OCI-LY1 (cell line): ENCODE results near the gene CDH26.

Source experiments
- H2AFZ ChIP-seq: fragments of 200-600 bp; sonication (generic), shearing (Covaris generic); 2 replicates; pipeline ENCODE4 v1.6.0; 2014; ENCODE audit warnings: antibody characterized with exemption, mild to moderate bottlenecking, low read length
- H3F3A ChIP-seq: fragments of 200-600 bp; sonication (generic), shearing (Covaris generic); 2 replicates; pipeline ENCODE4 v1.6.0; 2014; ENCODE audit warnings: mild to moderate bottlenecking, antibody characterized with exemption, low read length, moderate library complexity; ENCODE audit not compliant: insufficient read depth
- H3K27ac ChIP-seq: fragments of 200-600 bp; sonication (generic); 2 replicates; pipeline ENCODE4 v1.5.1; 2014; ENCODE audit warnings: low read length, mixed run types, mild to moderate bottlenecking, low read depth; ENCODE audit not compliant: poor library complexity, severe bottlenecking
- H3K27me3 ChIP-seq: fragments of 200-600 bp; sonication (generic); 2 replicates; pipeline ENCODE4 v1.6.0; 2014; ENCODE audit warnings: antibody characterized with exemption, mild to moderate bottlenecking, low read length, moderate library complexity; ENCODE audit not compliant: insufficient read depth
- H3K36me3 ChIP-seq: fragments of 200-600 bp; sonication (generic); 2 replicates; pipeline ENCODE4 v1.6.1; 2014; ENCODE audit warnings: mild to moderate bottlenecking, antibody characterized with exemption, low read length, moderate library complexity, mixed read lengths; ENCODE audit not compliant: insufficient read depth
- H3K4me1 ChIP-seq: fragments of 200-600 bp; sonication (generic); 2 replicates; pipeline ENCODE4 v1.5.1; 2014; ENCODE audit warnings: mild to moderate bottlenecking, low read length, moderate library complexity; ENCODE audit not compliant: insufficient read depth, severe bottlenecking
- H3K4me2 ChIP-seq: fragments of 200-600 bp; sonication (generic), shearing (Covaris generic); 2 replicates; pipeline ENCODE4 v1.6.1; 2014; ENCODE audit warnings: low read length
- H3K4me3 ChIP-seq: fragments of 200-600 bp; sonication (generic); 2 replicates; pipeline ENCODE4 v1.5.1; 2014; ENCODE audit warnings: low read length, low read depth, mild to moderate bottlenecking, mixed read lengths; ENCODE audit not compliant: poor library complexity, severe bottlenecking
- H3K79me2 ChIP-seq: fragments of 200-600 bp; shearing (Covaris generic); 2 replicates; pipeline ENCODE4 v1.6.1; 2016; ENCODE audit warnings: mixed run types, low read length, mixed read lengths; ENCODE audit not compliant: insufficient read depth
- H3K9ac ChIP-seq: fragments of 200-600 bp; sonication (generic), shearing (Covaris generic); 2 replicates; pipeline ENCODE4 v1.6.1; 2014; ENCODE audit warnings: mild to moderate bottlenecking, low read length, mixed read lengths
- H3K9me2 ChIP-seq: fragments of 200-600 bp; sonication (generic), shearing (Covaris generic); 2 replicates; pipeline ENCODE4 v1.6.1; 2014; ENCODE audit warnings: low read depth, mild to moderate bottlenecking, low read length, mixed read lengths
- H3K9me3 ChIP-seq: fragments of 200-600 bp; shearing (Covaris generic); 2 replicates; pipeline ENCODE4 v1.6.1; 2014; ENCODE audit warnings: low read length, mixed read lengths
- H4K20me1 ChIP-seq: fragments of 200-600 bp; sonication (generic), shearing (Covaris generic); 2 replicates; pipeline ENCODE4 v1.6.0; 2016; ENCODE audit warnings: mild to moderate bottlenecking, low read length; ENCODE audit not compliant: insufficient read depth
- EZH2 ChIP-seq: fragments of 200-600 bp; sonication (generic), shearing (Covaris generic); IDR thresholded peaks from 2 replicates; pipeline ENCODE4 v1.8.0; 2017; ENCODE audit warnings: borderline replicate concordance, mixed run types, mild to moderate bottlenecking, antibody characterized with exemption, low read length, moderate library complexity, mixed read lengths
- TF ChIP-seq, protein P1 (sequence below): fragments of 200-600 bp; sonication (generic), shearing (Covaris generic); IDR thresholded peaks from 2 replicates; pipeline ENCODE4 v1.5.1; 2017; ENCODE audit warnings: mild to moderate bottlenecking, antibody characterized with exemption, low read length, moderate library complexity, mixed read lengths

The CDH26 gene

DNA sequence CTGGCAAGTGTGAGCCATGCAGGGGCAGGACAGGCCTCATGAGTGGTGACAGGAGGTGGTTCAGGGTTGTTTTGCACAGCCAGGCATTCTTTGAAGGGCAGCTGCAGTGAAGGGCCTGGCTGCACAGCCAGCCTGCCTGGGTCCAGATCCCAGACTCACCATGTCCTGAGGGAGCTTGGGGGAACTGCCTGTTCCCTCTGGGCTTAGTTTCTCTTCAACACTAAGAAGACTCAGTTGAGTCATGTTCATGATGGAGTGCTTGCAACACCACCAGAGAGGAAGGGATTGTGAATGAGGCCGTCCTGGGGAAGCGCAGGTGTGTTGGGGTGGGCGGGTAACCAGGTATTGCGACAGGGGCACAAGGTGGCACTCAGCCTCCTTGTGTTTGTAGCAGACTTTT is 102.4 kb downstream of the CDH26 start:
- Histone ChIP-seq H3K4me3 (no peak overlapping the region), H2AFZ (no peak overlapping the region), H3K4me2 (no peak overlapping the region), H3K4me1 (peaks cover 10% of the 10 kb centered on the region), H3K9me2 (no peaks in the 10 kb centered on the region), H4K20me1 (no peaks in the 10 kb centered on the region), H3K9me3 (no peaks in the 10 kb centered on the region), H3K27ac (no peak overlapping the region), H3K27me3 (no peaks in the 10 kb centered on the region), H3K79me2 (no peaks in the 10 kb centered on the region), H3K9ac (no peak overlapping the region), H3F3A (no peaks in the 10 kb centered on the region), H3K36me3 (no peaks in the 10 kb centered on the region)
- no peak for TF ChIP-seq EZH2
- TF ChIP-seq, protein P1, sequence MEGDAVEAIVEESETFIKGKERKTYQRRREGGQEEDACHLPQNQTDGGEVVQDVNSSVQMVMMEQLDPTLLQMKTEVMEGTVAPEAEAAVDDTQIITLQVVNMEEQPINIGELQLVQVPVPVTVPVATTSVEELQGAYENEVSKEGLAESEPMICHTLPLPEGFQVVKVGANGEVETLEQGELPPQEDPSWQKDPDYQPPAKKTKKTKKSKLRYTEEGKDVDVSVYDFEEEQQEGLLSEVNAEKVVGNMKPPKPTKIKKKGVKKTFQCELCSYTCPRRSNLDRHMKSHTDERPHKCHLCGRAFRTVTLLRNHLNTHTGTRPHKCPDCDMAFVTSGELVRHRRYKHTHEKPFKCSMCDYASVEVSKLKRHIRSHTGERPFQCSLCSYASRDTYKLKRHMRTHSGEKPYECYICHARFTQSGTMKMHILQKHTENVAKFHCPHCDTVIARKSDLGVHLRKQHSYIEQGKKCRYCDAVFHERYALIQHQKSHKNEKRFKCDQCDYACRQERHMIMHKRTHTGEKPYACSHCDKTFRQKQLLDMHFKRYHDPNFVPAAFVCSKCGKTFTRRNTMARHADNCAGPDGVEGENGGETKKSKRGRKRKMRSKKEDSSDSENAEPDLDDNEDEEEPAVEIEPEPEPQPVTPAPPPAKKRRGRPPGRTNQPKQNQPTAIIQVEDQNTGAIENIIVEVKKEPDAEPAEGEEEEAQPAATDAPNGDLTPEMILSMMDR, result no peak

DNA sequence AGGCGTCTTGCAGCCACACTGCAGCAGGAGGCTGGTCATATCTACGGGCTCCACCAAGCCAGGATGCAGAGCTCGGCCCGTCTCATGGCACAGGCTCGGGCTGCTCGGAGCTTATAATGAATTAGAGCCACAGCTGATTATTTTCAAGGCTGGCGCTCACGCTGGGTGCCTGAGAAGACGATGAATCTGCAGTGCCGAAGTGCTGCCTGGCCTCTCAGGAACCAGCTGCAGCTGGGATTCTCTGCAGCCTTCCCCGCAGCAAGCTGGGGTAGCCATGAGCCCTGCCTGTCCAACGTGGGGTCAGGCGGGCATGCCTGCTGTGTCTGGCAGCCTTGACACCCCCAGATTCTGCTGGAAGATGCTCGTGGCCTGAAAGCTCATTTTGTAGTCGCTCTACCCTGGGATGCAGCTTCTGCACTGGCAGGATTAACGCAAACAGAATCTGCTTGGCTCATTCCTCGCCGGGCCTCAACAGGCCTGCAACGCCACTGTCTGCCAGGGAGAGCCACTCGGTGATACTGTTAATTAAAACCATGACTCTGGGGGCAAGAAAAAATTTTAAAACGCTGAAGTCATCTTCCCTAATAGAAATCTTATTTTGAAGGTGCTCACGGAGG is 104.3 kb downstream of the CDH26 start:
- H3K79me2 ChIP-seq, result no peaks in the 10 kb centered on the region
- no peak overlapping the region for H3K4me3 ChIP-seq
- peaks cover 10% of the 10 kb centered on the region for H3K4me1 ChIP-seq
- TF ChIP-seq EZH2, result no peak
- TF ChIP-seq, protein P1, result no peak
- H2AFZ ChIP-seq, result no peak overlapping the region
- no peak overlapping the region for H3K9ac ChIP-seq
- H3F3A ChIP-seq, result no peaks in the 10 kb centered on the region
- H4K20me1 ChIP-seq, result no peaks in the 10 kb centered on the region
- no peaks in the 10 kb centered on the region for H3K27me3 ChIP-seq
- H3K9me2 ChIP-seq, result no peaks in the 10 kb centered on the region
- no peak overlapping the region for H3K4me2 ChIP-seq
- H3K9me3 ChIP-seq, result no peaks in the 10 kb centered on the region
- no peak overlapping the region for H3K27ac ChIP-seq
- no peaks in the 10 kb centered on the region for H3K36me3 ChIP-seq

DNA sequence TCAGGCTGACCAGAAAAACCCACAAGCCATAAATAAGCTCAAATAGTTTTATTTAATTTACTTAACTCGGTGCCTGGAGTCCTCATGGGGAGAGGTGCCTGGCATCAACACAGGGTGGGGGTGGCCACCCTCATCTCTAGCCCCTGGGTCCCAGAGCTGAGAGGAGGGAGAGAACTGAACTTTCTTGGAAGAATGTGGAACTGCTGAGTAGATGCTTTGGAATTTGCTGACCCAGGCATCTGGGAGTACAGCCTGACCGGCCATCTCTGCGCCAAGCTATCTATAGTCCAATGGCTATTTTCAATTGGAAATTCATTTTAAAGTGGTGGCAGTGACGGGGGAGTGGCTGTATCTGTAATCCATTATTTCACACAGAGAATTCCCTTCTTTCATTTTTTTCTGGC is 104.8 kb downstream of the CDH26 start:
- no peak overlapping the region for H3K4me2 ChIP-seq
- H3K9me2 ChIP-seq, result no peaks in the 10 kb centered on the region

More for the DNA sequence above, 104.8 kb downstream of the CDH26 start:
- TF ChIP-seq, protein P1, result no peak
- TF ChIP-seq EZH2, result no peak
- H3K9me3 ChIP-seq, result no peaks in the 10 kb centered on the region
- no peak overlapping the region for H3K9ac ChIP-seq
- H2AFZ ChIP-seq, result no peak overlapping the region
- no peak overlapping the region for H3K27ac ChIP-seq
- no peaks in the 10 kb centered on the region; the same call in 1 of the 2 replicates for H3K27me3 ChIP-seq
- no peaks in the 10 kb centered on the region for H3F3A ChIP-seq
- no peaks in the 10 kb centered on the region for H3K79me2 ChIP-seq
- no peaks in the 10 kb centered on the region for H4K20me1 ChIP-seq
- H3K4me3 ChIP-seq, result no peak overlapping the region
- peaks cover 7% of the 10 kb centered on the region for H3K4me1 ChIP-seq
- no peaks in the 10 kb centered on the region for H3K36me3 ChIP-seq
